GM12875 (cell line): ENCODE measurements around the gene DRD2.

Experiments used
- H3K4me3 ChIP-seq: one replicate; pipeline ENCODE4 v1.5.1; 2011; ENCODE audit warnings: low read depth, low read length, control low read depth
- CTCF ChIP-seq: IDR thresholded peaks from 2 replicates; pipeline ENCODE4 v1.5.1; 2011; ENCODE audit warnings: low read depth, mild to moderate bottlenecking, control low read depth, inconsistent platforms, low read length, moderate library complexity, borderline replicate concordance; ENCODE audit not compliant: insufficient read depth

Gene DRD2

GRCh38 chr11:113404859-113405430 lies 70.3 kb downstream of the DRD2 start:
- no peak overlapping the region for H3K4me3 ChIP-seq
- TF ChIP-seq CTCF: no peak

GRCh38 chr11:113401718-113402117 lies 73.5 kb downstream of the DRD2 start:
- TF ChIP-seq CTCF: no peak

GRCh38 chr11:113400631-113401230 lies 74.5 kb downstream of the DRD2 start:
- TF ChIP-seq CTCF: no peak
- no peak overlapping the region for H3K4me3 ChIP-seq

More at GRCh38 chr11:113401718-113402117, 73.5 kb downstream of the DRD2 start:
- no peak overlapping the region for H3K4me3 ChIP-seq

GRCh38 chr11:113398669-113399430 lies 76.3 kb downstream of the DRD2 start:
- TF ChIP-seq CTCF: no peak
- H3K4me3 ChIP-seq: no peak overlapping the region

- TF ChIP-seq CTCF: no peak
- no peak overlapping the region for H3K4me3 ChIP-seq
These were observed 77.4 kb downstream of the DRD2 start for GRCh38 chr11:113397821-113398220.

GRCh38 chr11:113397212-113397611 lies 78.0 kb downstream of the DRD2 start:
- no peak overlapping the region for H3K4me3 ChIP-seq
- TF ChIP-seq CTCF: no peak

- no peak for TF ChIP-seq CTCF
- no peak overlapping the region for H3K4me3 ChIP-seq
These were observed 78.5 kb downstream of the DRD2 start for GRCh38 chr11:113396690-113397089.
